ENCODE measurements around the gene ABCB1. TPM values are rescaled to one million over a fixed set of nuclear protein-coding genes. Genes with fewer than 3 reads are reported as not detected.

ABCB1 gene
- polyA plus RNA-seq, 4 donors: 17.3 to 87.6 (median 58.6) TPM

DNA sequence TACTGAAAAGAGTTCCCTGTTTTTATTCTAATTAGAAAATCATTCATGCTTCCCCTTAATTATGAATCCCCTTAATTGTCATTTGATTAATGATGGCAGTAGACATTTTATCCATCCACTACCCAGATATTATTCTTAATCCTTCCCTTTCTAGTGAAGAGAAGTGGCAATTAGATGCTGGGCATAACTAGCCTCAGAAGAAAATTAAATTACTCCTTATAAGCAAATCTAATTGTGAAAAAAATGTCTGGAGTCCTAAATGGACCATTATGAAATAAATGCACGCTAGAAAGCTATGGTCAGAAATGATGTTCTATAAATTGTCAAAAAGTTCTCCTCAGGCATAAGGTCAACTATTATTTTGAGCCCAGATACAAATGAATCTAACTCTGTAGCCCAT is 4.5 kb downstream of the ABCB1 start:
- WGBS, 3 donors: 79 to 93% (median 84%) methylated on average over 1 of the region's 1 CpG
- DNase-seq (no peak), FAIRE-seq (no peak)
- no peak overlapping the region for H3K27ac ChIP-seq (ENCODE audit: low read depth in 1 of 3, low read length in 2 of 3)
- no peak overlapping the region for H3K4me3 ChIP-seq (ENCODE audit: low read depth in 1 of 3, low read length in 3 of 3)
- H3K4me1 ChIP-seq (ENCODE audit: control insufficient read depth in 3 of 3, insufficient read depth in 2 of 3, low read depth in 1 of 3, low read length in 2 of 3): peaks cover 2 to 13% (median 4%) of the 10 kb centered on the region in 3 donors
- H3K27me3 ChIP-seq (ENCODE audit: control insufficient read depth in 3 of 3, insufficient read depth in 3 of 3, low read length in 3 of 3): peaks cover 0 to 22% (median 0%) of the 10 kb centered on the region in 3 donors
- peaks cover 0 to under 1% (median 0%) of the 10 kb centered on the region in 3 donors for H3K36me3 ChIP-seq (ENCODE audit: control insufficient read depth in 3 of 3, insufficient read depth in 2 of 3, low read depth in 1 of 3, low read length in 3 of 3)
- H3K9me3 ChIP-seq (ENCODE audit: control insufficient read depth in 2 of 2, insufficient read depth in 1 of 2, low read depth in 1 of 2, low read length in 1 of 2): no peaks in the 10 kb centered on the region

DNA sequence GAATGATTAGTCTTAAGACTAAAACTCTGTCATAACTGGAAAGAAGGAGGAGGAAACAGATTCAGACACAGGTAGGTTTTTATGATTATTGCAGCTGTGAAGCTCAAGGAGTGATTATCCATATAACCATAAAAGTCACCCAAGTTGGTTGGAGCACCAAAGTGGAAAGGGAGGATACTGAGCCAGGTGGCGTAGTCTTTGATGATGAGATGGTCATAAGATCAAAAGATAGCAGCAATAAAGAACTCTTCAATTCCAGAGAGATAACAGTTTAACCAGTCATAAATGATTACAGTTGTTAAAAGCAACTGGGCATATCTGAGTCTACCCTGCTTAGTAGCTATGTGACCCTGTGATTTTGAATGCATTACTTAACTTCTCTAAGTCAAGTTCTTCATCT is 8.4 kb downstream of the ABCB1 start:
- Histone ChIP-seq H3K4me1 (ENCODE audit: control insufficient read depth in 3 of 3, insufficient read depth in 2 of 3, low read depth in 1 of 3, low read length in 2 of 3) (peaks cover 2 to 10% (median 4%) of the 10 kb centered on the region in 3 donors), H3K4me3 (ENCODE audit: low read depth in 1 of 3, low read length in 3 of 3) (no peak overlapping the region), H3K27ac (ENCODE audit: low read depth in 1 of 3, low read length in 2 of 3) (peak overlapping the region in 1 of 3 donors; percentile 31), H3K36me3 (ENCODE audit: control insufficient read depth in 3 of 3, insufficient read depth in 2 of 3, low read depth in 1 of 3, low read length in 3 of 3) (peaks cover 0 to 4% (median 0%) of the 10 kb centered on the region in 3 donors), H3K27me3 (ENCODE audit: control insufficient read depth in 3 of 3, insufficient read depth in 3 of 3, low read length in 3 of 3) (no peaks in the 10 kb centered on the region), H3K9me3 (ENCODE audit: control insufficient read depth in 2 of 2, insufficient read depth in 1 of 2, low read depth in 1 of 2, low read length in 1 of 2) (no peaks in the 10 kb centered on the region)
- FAIRE-seq (no peak), DNase-seq (peak in 1 of 2 donors; percentile 79)
- WGBS, 3 donors: 10 to 73% (median 48%) methylated on average over 1 of the region's 1 CpG

DNA sequence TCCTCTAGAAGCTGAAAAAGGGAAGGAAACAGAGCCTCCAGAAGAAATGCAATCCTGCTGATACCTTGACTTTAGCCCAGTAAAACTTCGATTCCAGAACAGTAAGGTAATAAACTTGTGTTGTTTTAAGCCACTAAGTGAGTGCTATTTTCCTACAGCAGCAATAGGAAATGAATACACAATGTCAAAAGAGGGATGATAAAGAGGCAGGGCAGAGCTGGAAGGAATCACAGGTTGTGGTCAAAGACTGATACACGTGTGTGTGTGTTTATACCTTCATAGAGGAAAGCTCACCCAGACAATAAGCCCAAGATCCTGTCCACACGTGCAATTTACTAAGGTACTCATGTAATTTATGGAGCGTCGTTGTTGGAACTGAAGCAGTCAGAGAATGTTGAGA is 9.5 kb downstream of the ABCB1 start:
- H3K27me3 ChIP-seq (ENCODE audit: control insufficient read depth in 3 of 3, insufficient read depth in 3 of 3, low read length in 3 of 3): no peaks in the 10 kb centered on the region
- H3K4me3 ChIP-seq (ENCODE audit: low read depth in 1 of 3, low read length in 3 of 3): no peak overlapping the region
- FAIRE-seq (no peak), DNase-seq (no peak)
- no peaks in the 10 kb centered on the region for H3K9me3 ChIP-seq (ENCODE audit: control insufficient read depth in 2 of 2, insufficient read depth in 1 of 2, low read depth in 1 of 2, low read length in 1 of 2)
- H3K27ac ChIP-seq (ENCODE audit: low read depth in 1 of 3, low read length in 2 of 3): no peak overlapping the region
- H3K36me3 ChIP-seq (ENCODE audit: control insufficient read depth in 3 of 3, insufficient read depth in 2 of 3, low read depth in 1 of 3, low read length in 3 of 3): peaks cover 0 to 8% (median 0%) of the 10 kb centered on the region in 3 donors
- peaks cover 2 to 10% (median 4%) of the 10 kb centered on the region in 3 donors for H3K4me1 ChIP-seq (ENCODE audit: control insufficient read depth in 3 of 3, insufficient read depth in 2 of 3, low read depth in 1 of 3, low read length in 2 of 3)
- WGBS, 3 donors: 64 to 71% (median 70%) methylated on average over 5 of the region's 5 CpGs

DNA sequence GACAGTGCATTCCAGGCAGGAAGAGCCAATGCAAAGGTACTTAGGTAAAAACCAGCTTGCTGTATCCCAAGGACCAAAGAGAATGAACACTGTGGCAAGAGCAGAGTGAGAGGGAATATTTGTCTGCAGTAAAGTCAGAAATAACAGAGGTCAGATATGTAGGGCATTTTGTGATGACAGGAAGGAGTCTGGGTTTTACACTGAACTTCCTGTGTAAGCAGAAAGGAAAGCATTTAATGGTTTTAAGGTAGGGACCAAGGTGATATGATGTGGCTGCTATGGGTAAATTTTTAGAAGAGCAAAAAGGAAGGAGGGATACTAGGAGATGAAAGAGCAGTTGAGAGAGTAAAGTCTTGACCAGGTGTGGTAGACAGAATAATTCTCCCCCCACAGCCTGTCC is 10.1 kb downstream of the ABCB1 start:
- no peaks in the 10 kb centered on the region for H3K9me3 ChIP-seq (ENCODE audit: control insufficient read depth in 2 of 2, insufficient read depth in 1 of 2, low read depth in 1 of 2, low read length in 1 of 2)
- no peaks in the 10 kb centered on the region for H3K27me3 ChIP-seq (ENCODE audit: control insufficient read depth in 3 of 3, insufficient read depth in 3 of 3, low read length in 3 of 3)
- H3K36me3 ChIP-seq (ENCODE audit: control insufficient read depth in 3 of 3, insufficient read depth in 2 of 3, low read depth in 1 of 3, low read length in 3 of 3): peaks cover 0 to 12% (median 0%) of the 10 kb centered on the region in 3 donors
- no peak overlapping the region for H3K4me3 ChIP-seq (ENCODE audit: low read depth in 1 of 3, low read length in 3 of 3)
- peak overlapping the region in 1 of 3 donors; percentile 8 for H3K27ac ChIP-seq (ENCODE audit: low read depth in 1 of 3, low read length in 2 of 3)
- DNase-seq: no peak
- peaks cover 2 to 10% (median 4%) of the 10 kb centered on the region in 3 donors for H3K4me1 ChIP-seq (ENCODE audit: control insufficient read depth in 3 of 3, insufficient read depth in 2 of 3, low read depth in 1 of 3, low read length in 2 of 3)
- FAIRE-seq: no peak

DNA sequence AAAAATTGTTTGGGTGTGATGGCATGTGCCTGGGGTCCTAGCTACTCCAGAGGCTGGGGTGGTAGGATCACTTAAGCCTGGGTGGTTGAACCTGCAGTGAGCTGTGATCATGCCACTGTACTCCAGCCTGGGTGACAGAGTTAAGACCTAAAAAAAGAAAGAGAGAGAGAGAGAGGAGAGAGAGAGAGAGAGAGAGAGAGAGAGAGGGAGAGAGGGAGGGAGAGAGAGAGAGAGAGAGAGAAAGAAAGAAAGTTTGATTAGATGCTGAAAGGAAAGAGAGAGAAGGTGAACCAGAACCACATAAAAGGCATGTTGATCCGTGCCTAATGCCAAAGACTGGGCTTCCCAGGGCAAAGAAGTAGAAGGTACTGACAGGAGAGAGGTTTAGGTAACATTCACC is 11.1 kb downstream of the ABCB1 start:
- Histone ChIP-seq H3K27me3 (ENCODE audit: control insufficient read depth in 3 of 3, insufficient read depth in 3 of 3, low read length in 3 of 3) (no peaks in the 10 kb centered on the region), H3K4me1 (ENCODE audit: control insufficient read depth in 3 of 3, insufficient read depth in 2 of 3, low read depth in 1 of 3, low read length in 2 of 3) (peaks cover 2 to 10% (median 4%) of the 10 kb centered on the region in 3 donors), H3K4me3 (ENCODE audit: low read depth in 1 of 3, low read length in 3 of 3) (no peak overlapping the region), H3K27ac (ENCODE audit: low read depth in 1 of 3, low read length in 2 of 3) (no peak overlapping the region), H3K36me3 (ENCODE audit: control insufficient read depth in 3 of 3, insufficient read depth in 2 of 3, low read depth in 1 of 3, low read length in 3 of 3) (peaks cover 0 to 17% (median 0%) of the 10 kb centered on the region in 3 donors), H3K9me3 (ENCODE audit: control insufficient read depth in 2 of 2, insufficient read depth in 1 of 2, low read depth in 1 of 2, low read length in 1 of 2) (no peaks in the 10 kb centered on the region)
- no peak for FAIRE-seq
- DNase-seq: no peak
- 64 to 72% (median 65%) methylated on average over 1 of the region's 1 CpG for WGBS, 3 donors

DNA sequence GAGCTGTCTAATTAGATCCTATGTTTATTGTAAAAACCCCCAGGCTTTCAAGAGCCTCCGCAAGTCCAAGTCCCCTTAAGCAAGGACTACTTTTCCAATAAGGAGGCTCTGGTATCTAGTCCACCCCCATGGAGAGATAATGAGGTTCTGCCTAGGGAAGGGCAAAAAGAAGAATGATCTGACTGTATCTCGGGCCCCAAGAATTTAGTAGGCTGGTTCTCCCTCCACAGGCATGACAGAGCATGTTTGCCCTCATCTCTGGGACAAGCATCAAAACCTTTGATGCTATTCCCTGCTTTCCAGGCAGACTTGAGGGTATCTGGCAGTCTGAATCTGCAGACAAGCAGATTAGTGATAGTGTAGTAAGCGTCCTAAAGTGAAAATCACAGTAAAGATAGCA is 19.0 kb downstream of the ABCB1 start:
- DNase-seq (no peak), FAIRE-seq (no peak)
- Histone ChIP-seq H3K36me3 (ENCODE audit: control insufficient read depth in 3 of 3, insufficient read depth in 2 of 3, low read depth in 1 of 3, low read length in 3 of 3) (peaks cover 0 to 24% (median 3%) of the 10 kb centered on the region in 3 donors), H3K27ac (ENCODE audit: low read depth in 1 of 3, low read length in 2 of 3) (no peak overlapping the region), H3K27me3 (ENCODE audit: control insufficient read depth in 3 of 3, insufficient read depth in 3 of 3, low read length in 3 of 3) (peaks cover 0 to 3% (median 0%) of the 10 kb centered on the region in 3 donors), H3K4me3 (ENCODE audit: low read depth in 1 of 3, low read length in 3 of 3) (no peak overlapping the region), H3K9me3 (ENCODE audit: control insufficient read depth in 2 of 2, insufficient read depth in 1 of 2, low read depth in 1 of 2, low read length in 1 of 2) (no peaks in the 10 kb centered on the region), H3K4me1 (ENCODE audit: control insufficient read depth in 3 of 3, insufficient read depth in 2 of 3, low read depth in 1 of 3, low read length in 2 of 3) (no peaks in the 10 kb centered on the region)
- 80 to 89% (median 87%) methylated on average over 3 of the region's 3 CpGs for WGBS, 3 donors

DNA sequence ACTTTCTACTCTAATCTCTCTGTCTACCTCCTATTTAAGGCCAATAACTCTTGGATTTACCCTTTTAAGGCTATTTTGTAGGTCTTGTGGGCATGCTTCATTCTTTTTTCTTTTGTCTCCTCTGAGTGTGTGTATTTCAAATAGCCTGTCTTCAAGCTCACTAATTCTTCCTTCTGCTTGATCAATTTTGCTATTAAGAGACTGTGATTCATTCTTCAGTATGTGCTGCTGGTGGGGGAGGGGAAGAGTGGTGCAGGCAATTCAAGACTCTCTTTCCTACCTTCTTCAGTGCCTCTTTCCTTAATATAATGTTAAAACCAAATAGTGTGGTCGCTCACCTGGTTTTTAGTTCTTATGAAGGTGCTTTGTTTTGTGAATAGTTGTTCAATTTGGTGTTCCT is 20.0 kb downstream of the ABCB1 start:
- Histone ChIP-seq H3K27me3 (ENCODE audit: control insufficient read depth in 3 of 3, insufficient read depth in 3 of 3, low read length in 3 of 3) (peaks cover 0 to 3% (median 0%) of the 10 kb centered on the region in 3 donors), H3K36me3 (ENCODE audit: control insufficient read depth in 3 of 3, insufficient read depth in 2 of 3, low read depth in 1 of 3, low read length in 3 of 3) (peaks cover 0 to 16% (median 3%) of the 10 kb centered on the region in 3 donors), H3K4me3 (ENCODE audit: low read depth in 1 of 3, low read length in 3 of 3) (no peak overlapping the region), H3K9me3 (ENCODE audit: control insufficient read depth in 2 of 2, insufficient read depth in 1 of 2, low read depth in 1 of 2, low read length in 1 of 2) (no peaks in the 10 kb centered on the region), H3K4me1 (ENCODE audit: control insufficient read depth in 3 of 3, insufficient read depth in 2 of 3, low read depth in 1 of 3, low read length in 2 of 3) (no peaks in the 10 kb centered on the region), H3K27ac (ENCODE audit: low read depth in 1 of 3, low read length in 2 of 3) (no peak overlapping the region)
- FAIRE-seq: no peak
- 83 to 88% (median 86%) methylated on average over 1 of the region's 1 CpG for WGBS, 3 donors
- DNase-seq: no peak

DNA sequence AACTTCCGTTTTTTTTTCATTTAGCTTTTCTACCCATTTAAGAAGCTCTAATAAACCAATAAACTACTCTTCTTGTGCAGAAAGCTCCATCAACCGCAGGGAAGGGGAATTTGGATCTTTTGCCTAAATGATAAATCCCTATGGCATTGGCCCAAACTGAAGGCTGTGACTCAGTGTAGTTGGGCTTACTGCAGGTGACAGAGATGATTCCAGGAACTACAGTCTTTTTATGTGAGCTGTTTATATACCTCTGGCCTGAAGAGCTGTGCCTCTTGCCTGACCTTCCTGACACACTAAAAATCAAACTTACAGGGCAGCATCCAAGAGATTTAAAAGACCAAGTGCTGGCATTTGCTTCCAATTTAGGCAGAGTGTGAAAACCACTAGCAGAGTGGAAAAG is 25.2 kb downstream of the ABCB1 start:
- Histone ChIP-seq H3K36me3 (ENCODE audit: control insufficient read depth in 3 of 3, insufficient read depth in 2 of 3, low read depth in 1 of 3, low read length in 3 of 3) (peaks cover 0 to 4% (median 0%) of the 10 kb centered on the region in 3 donors), H3K9me3 (ENCODE audit: control insufficient read depth in 2 of 2, insufficient read depth in 1 of 2, low read depth in 1 of 2, low read length in 1 of 2) (no peaks in the 10 kb centered on the region), H3K27ac (ENCODE audit: low read depth in 1 of 3, low read length in 2 of 3) (no peak overlapping the region), H3K4me3 (ENCODE audit: low read depth in 1 of 3, low read length in 3 of 3) (no peak overlapping the region), H3K27me3 (ENCODE audit: control insufficient read depth in 3 of 3, insufficient read depth in 3 of 3, low read length in 3 of 3) (no peaks in the 10 kb centered on the region), H3K4me1 (ENCODE audit: control insufficient read depth in 3 of 3, insufficient read depth in 2 of 3, low read depth in 1 of 3, low read length in 2 of 3) (peaks cover 0 to 5% (median 0%) of the 10 kb centered on the region in 3 donors)
- 69 to 86% (median 83%) methylated on average over 2 of the region's 2 CpGs for WGBS, 3 donors
- DNase-seq: no peak
- FAIRE-seq: no peak

DNA sequence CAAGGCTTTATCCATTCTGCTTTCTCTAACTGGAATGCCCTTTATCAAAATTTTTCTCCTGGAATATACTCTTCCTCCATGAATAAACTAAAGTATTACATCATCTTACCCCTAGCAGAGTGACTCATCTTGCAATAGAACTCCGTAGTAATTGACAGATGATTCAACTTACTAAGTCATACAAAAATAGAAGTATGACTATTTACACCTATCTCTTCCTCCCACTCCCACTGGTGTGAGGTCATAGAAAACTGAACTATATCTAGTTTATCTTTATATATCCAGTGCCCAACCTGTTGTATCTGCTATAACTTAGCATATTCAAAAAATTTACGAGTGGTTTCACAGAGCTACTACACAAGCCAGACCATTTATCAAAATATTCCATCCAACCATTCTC is 26.1 kb downstream of the ABCB1 start:
- DNase-seq (no peak), FAIRE-seq (no peak)
- Histone ChIP-seq H3K4me1 (ENCODE audit: control insufficient read depth in 3 of 3, insufficient read depth in 2 of 3, low read depth in 1 of 3, low read length in 2 of 3) (peaks cover 0 to 5% (median 0%) of the 10 kb centered on the region in 3 donors), H3K9me3 (ENCODE audit: control insufficient read depth in 2 of 2, insufficient read depth in 1 of 2, low read depth in 1 of 2, low read length in 1 of 2) (no peaks in the 10 kb centered on the region), H3K27me3 (ENCODE audit: control insufficient read depth in 3 of 3, insufficient read depth in 3 of 3, low read length in 3 of 3) (no peaks in the 10 kb centered on the region), H3K36me3 (ENCODE audit: control insufficient read depth in 3 of 3, insufficient read depth in 2 of 3, low read depth in 1 of 3, low read length in 3 of 3) (peaks cover 0 to 4% (median 0%) of the 10 kb centered on the region in 3 donors), H3K4me3 (ENCODE audit: low read depth in 1 of 3, low read length in 3 of 3) (no peak overlapping the region), H3K27ac (ENCODE audit: low read depth in 1 of 3, low read length in 2 of 3) (no peak overlapping the region)
- 6 to 38% (median 23%) methylated on average over 2 of the region's 2 CpGs for WGBS, 3 donors

Measured in small intestine (tissue), 7 donors.